Activated T-cell treated with anti-CD3 and anti-CD28 coated beads for 24 hours (primary cell): ENCODE measurements around the gene PRDM15.

ENCODE experiments used
- DNase-seq: peaks from one replicate; pipeline ENCODE4 v3.0.0-alpha.2; 2020; ENCODE audit warnings: low read depth

Gene PRDM15

DNA sequence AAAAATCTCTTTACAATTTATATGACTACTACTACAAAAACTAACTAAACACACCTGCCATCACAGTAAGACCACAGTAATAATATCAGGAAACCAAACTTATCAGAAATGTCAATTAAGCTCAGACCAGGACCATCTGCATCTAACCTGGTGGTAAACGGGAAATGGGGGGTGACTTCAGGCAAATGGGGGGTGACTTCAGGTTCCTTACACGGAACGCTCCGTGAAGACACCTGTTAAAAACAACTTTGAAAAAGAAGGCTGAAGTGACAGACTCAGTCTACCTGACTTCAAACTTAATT, 15.8 kb downstream of the PRDM15 start:
- no peak for DNase-seq

DNA sequence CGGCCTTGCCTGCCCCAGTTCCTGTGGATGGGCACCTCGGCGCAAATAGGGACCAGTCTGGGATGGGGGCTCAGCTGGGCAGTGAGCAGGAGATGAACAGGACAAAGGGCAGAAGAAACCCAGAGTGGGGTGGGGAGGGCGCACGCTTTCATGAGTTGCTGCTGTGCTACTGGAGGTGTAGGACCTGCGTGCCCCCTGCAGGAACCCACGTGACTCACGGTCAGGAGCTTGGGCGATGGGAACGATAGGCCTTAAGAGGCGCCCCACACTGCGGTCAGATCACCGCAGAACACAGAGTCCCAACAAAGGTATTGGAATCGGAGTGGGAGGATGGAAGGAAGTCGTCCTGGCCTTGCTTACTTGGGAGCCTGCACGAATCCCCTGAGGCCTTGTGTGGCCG, 17.2 kb downstream of the PRDM15 start:
- no peak for DNase-seq

DNA sequence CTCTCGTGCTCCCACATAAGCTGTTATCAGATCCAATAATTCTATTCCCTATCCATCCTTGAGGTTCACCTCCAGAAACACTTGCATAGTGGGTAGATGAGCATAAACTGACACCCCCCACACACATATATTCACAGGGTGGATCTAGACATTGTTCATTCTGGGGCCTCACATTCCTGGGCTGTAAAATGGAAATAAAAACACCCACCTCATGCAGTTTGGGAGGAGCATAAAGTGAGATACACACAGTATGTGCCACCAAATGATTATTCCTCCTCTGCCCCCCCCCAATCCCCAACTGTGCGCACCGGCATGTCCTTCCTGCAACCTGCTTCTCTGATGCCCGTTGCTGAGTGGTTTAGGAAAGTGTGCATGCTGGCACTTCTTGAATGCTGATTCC, 17.9 kb downstream of the PRDM15 start:
- no peak for DNase-seq

DNA sequence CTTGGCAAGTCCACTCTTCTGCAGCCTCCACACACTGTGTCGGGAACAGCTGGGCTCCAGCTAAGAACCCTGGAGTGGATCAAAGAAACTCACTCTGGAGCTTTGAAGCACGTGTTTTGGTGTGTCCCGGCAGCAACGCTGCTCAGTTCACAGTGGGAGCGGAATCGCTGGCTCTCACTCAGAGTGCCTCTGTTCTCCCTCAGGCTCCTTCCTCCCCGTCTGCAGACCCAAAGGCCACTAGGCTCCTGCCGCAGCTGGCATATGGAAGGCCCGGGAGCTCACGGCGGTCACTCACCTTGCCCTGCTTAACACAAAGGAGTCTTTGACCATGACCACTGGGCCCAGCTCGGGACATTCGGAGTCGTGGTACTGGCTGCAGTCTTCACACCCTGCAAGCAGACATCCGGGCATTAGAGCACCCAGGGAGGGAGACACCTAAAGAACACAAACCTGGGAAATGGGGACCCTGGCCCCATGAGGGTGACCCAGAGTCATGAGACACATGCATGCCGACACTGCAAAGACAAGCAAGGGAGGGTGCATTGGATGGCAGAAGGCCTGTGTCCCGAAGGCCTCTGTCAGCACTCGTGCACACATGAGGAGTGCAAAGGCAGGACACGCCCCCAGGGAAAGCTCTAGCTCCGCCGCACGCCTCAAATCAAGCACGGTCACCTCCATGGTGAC, 19.7 kb downstream of the PRDM15 start:
- DNase-seq: no peak

DNA sequence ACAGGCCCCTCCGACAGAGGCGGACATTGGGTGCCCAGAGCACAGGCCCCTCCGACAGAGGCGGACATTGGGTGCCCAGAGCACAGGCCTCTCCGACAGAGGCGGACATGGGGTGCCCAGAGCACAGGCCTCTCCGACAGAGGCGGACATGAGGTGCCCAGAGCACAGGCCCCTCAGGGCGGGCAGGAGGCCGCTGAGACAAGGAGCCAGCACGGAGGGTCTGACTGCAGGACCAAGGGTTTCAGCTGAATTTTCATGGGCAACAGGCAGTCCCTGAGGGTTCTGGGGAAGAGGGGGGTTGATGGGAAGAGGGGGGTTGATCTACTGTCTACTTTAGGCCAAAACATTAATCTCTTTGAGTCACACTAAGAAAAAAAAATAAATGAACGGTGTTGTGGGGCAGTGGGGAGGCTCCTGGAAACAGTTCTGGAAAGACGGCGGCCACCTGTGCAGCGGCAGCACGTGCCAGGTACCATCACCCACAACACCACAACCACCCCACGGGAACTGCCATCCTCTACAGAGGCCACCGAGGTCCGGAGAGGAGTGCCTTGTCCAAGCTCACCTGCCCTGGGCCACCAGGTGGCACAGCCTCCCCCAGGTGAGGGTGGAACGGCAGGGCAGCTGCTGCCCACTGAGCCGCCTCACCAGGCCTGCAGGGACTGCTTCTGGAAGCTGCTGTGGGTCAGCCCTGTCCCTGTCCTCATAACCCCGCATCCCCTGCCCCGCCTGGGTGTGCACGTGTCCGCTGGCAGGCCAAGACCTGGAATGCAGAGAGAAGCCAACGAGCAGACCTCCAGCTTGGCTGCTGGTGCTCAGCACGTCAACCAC, 20.5 kb downstream of the PRDM15 start:
- DNase-seq: no peak

DNA sequence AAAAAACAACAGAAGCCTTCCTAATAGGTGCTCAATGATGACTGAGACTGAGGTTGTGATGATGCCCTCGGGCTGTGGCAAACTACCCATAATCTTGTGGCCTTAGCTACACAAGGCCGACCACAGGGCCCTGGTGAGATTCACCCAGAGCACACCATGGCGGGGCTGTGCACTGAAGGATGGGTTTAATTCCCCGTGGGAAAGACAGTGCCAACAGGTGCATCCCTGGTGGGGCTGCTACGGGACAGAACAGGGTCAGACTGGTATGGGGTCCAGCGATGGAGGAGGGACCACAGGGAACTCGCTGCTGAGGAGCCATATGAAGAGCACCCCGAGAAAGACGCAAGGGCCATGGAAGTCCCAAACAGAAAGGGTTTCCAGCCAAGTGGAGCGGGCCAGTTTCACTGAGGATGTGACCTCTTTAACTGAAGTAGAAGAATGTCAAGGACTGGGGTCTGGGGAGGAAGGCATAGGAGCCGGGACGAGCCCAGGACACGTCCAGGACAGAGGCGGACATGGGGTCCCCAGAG, 21.3 kb downstream of the PRDM15 start:
- no peak for DNase-seq

DNA sequence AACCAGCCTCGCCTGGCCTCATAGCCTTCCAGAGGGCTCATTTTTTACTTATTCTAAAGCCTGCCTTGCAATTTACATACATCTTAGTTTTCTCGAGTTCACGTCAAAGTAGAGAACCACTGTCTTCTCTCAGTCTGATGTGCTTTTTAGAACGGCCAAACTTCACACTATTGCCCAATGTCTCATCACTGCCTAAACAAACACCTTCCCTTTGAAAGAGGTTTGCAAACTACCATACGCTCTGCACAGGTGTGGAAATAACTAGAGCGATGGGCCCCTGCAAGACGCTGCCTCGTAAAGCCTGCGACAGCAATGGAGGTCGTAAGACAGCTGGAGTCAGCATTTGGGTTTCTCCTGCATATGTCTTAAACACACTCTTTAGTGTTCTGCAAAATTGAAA, 22.6 kb downstream of the PRDM15 start:
- no peak for DNase-seq

DNA sequence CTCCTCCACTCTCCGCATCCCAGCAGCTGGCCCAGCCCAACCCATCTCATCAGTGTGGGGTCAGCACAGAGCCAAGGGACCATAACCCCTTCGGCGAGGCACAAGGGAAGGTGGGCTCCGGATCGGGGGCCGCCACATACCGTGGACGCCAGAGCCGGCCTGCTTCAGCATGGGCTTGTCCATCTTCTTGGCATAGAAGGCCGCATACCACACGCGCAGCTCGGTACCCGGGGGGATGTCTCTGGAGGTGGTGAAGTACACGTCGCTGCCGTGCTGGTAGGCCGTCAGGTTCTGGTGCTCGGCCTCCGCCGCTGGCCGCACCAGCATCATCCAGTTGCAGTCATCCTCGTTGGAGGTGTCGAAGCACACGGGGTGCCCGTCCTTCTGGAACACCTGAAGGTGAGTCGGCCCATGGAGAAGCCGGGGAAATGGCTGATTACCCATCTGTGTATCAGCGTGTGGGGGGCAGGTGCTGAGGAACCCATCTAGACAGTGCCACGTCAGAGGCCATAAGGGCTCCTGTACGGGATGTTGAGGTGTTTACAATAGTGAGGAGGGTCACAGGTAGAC, 24.6 kb downstream of the PRDM15 start:
- DNase-seq: no peak

DNA sequence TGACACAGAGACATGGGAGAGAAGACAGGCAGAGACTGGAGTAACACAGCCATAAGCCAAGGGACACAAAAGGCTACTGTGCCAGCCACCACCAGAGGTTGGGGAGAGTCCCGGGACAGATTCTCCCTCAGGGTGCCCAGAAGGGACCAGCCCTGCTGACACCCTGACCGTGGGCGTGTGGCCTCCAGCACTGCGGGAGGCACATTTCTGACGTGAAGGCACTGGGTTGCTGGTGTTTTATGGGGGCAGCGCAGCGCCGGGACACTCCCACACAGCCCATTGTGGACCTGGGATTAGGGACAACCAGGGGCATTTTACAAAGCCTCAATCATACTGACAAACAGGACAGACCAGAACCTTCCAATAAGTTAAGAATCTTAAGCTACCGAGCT, 26.2 kb downstream of the PRDM15 start:
- no peak for DNase-seq

DNA sequence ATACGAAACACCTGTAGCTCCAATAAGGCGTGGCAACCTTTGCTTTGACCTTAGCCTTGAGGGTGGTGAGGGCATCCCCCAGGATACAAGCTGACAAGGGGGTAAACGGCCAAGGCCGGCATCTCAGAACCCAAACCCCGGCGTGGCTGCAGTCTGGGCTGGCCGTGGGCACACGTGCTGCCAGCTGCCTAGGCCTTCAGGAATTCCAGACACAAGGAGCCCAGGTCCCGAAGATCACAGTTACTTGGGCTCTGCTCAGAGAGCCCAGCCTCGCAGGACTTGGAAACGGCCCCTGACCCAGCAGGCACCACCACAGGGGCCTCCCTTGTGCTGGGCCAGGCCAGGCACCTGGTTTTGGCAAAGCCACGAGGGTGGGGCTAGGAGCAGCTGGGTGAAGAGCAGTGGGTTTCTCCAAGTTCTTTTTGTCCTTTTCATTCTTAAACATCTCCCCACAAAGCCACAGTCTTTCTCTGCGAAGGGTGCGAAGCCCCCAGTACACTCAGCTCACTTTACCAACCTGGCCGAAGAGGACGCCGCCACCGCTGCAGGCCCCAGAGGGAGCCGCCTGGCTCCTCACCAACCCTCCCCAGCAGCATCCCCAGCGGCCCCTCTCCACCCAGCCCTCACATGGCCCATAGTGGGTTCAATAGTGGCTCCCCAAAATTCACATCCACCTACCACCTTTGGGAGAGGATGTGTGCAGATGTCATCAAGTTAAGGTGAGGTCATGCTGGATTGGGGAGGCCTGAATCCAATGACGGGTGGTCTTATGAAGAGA, 26.8 kb downstream of the PRDM15 start:
- no peak for DNase-seq

DNA sequence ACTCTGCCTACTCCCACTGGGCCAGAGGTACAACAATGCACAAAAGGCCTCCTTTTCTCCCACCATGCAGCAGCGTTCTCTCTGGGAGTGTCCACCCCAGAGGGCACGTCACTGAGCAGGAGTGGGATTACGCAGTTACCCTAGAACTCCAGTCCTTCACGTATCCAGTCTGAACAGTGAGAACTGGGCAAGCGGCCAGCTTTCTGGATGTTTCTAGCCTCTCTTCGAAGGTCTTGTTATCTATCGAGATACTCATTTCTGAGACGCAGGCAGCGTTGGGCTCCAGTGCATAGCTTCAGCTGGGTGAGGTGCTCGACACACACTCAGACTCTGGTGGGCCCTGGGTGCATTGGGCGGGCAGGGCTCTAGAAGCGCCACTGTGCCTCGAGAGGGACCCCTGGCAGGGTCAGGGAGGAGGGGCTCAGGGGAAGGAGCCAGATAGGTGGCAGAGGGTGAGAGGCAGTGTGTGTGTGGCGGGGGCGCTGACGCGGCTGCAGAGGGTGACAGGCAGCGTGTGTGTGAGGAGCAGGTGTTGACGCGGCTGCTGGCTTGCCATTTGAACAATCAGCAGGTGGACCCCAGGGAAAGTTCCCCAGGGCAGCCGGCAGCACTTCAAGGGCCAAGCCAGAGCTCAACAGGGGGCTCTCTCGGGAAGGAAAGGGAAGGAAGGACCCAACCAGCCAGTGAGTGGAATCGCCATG, 27.9 kb downstream of the PRDM15 start:
- DNase-seq: no peak

DNA sequence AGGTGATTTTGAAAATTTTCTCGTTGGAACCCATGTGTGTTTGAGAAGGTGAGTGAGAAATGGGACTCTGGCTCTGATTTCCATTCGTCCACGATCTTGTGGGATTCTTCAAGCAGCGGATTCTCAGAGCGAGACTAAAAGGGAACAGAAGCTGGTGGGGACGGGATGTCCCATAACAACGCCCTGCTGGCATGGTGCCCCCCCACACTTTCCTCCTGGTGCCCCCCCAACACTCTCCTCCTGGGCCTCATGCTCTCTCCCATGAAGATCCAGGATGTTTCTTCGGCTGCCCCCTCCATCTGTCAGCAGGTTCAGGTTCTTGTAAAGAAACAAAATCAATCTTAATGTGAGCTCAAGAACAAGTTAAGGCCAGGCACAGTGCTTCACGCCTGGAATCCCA, 29.1 kb downstream of the PRDM15 start:
- no peak for DNase-seq

DNA sequence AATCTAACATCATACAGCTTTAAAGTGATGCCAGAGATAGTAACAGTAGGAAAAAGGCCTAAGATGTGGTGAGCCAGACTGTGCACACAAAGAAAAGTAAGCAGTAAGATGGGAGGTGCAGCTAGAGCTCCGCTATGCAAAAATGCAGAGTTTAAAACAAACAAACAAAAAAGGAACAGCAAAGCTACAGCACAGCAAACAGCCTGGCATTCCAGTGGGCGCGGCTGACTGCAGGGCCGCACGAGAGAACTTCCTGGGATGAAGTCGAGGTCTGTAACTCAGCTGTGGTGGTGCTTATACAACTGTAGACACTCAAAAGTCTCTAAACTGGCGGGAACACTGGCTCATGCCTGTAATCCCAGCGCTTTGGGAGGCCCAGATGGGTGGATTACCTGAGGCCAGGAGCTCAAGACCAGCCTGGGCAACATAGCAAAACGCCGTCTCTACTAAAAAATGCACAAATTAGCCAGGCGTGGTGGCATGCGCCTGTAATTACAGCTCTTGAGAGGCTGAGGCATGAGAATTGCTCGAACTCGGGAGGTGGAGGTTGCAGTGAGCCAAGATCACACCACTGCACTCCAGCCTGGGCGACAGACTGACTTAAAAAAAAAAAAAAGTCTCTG, 30.1 kb downstream of the PRDM15 start:
- no peak for DNase-seq

DNA sequence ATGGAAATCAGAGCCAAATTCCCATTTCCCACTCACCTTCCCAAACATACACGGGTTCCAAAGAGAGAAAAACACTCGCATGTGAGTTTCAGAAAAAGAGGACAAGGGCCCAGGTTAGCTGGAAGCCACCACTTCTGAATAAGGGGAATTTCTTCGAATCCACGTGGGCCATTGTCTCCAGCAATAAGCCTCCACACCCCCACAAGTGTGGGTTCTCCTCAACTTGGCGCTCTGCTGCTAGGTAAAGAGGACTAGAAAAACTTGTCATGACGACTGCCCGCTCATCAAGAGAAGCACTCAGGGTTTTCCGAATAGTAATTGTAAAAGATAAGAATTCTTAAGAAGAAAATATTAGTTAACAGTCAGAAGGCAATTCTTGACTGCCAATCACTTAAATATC, 30.6 kb downstream of the PRDM15 start:
- no peak for DNase-seq

DNA sequence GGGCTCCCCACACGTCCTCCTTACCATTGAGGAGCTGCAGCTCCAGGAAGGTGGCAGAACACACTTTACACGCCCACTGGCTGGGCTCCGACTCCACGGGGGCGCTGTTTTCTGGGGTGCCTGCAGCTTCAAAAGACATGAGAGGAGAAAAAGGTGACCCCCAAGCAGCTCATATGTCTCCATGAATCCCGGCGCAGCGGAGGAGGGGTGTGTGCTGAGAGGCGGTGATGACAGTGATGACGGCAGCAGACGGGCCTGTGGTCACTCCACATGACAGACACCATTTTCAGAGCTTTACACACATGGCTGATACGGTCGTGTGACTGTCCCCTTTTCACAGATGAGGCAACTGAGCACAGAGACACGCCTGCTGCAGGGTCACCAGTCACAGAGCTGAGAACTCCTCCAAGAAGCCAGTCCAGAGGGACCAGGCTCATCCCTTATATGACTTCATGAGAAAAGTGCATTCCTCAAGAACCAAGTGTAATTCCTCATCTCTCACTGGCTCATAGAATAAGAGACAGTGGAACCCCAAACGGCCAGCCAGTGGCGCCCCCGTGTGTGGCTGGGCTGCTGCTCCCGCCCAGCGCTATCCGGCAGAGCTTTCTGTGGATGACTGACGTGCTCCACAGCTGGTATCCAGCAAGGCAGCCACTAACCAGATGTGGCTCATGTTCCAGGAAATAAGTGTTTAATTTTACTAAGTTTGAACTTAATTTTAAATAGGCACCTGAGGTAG, 31.9 kb downstream of the PRDM15 start:
- DNase-seq: no peak

DNA sequence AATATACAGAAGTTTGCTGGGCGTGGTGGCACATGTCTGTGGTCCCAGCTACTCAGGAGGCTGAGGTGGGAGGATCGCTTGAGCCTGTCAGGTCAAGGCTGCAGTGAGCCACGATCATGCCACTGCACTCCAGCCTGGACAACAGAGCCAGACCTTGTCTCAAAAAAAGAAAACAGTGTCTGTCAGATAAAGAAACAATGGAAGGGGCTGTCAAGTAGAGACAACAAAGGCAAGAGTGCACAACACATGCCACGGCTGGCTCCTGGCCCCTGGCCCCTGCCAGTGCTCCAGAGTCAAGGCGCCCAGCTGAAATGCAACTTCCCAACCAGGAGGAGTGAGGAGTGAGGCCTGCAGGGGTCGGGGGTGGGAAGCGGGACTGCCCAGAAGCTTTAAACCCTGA, 32.6 kb downstream of the PRDM15 start:
- DNase-seq: no peak

DNA sequence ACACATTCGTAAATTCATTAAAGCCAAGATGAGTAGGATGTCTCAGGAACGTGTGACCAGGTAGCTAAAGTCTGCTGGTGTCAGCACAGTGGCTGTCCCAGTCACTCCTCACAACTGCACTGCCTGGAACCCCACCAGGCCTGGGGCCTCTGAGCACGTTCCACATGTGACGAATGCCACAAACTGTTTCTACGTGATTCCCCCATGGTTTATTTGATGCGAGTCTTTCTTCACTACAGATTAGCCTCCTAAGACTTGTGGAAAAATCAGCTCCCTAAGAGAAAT, 33.2 kb downstream of the PRDM15 start:
- DNase-seq: no peak

DNA sequence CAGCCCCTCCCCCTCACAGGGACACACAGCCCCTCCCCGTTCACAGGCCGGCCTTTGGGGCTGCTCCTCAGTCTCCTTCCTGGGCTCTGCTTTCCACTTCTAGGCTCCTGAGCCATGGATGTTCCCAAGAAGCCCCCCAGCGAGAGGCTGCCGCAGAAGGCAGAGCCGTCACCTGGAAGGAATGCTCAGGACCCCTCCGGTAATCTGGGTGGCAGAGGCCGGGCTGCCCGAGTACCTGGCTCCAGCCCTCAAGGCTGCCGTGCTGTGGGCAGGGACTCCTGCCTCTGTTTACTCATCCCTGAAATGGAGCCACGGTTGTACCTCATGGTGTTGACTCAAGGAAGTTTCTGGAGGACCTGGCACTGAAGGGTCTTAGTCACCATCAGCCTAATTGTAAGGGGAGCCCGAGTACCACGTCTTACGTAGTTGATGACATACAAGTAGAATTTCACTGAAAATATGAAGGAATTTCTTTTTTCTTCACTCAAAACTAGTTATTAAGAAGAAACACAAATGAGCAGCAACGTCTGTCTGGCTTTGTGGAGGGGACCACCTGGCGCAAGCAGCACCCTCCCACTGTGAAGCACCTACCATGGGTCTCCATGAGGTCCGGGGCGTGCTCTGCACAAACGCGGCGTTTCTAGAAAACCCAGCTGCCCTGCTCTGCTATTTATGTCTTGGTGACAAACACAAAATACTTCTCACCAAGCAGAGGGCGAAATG, 33.7 kb downstream of the PRDM15 start:
- no peak for DNase-seq

DNA sequence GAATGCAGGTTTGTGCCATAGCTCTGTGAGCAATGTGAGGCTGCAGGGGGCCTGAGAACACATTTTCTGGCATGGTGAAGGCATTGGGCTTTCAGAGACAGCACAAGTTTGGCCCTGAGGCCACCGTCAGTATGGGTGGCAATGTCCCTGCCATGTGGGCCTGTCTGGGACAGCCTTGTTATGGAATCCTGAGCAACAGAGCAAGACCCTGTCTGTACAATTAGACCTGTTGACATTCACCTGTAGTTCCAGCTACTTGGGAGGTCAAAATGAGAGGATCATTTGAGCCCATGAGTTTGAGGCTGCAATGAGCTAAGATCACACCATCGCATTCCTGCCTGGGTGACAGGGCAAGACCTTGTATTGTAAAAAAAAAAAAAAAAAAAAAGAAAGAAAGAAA, 35.6 kb downstream of the PRDM15 start:
- no peak for DNase-seq

DNA sequence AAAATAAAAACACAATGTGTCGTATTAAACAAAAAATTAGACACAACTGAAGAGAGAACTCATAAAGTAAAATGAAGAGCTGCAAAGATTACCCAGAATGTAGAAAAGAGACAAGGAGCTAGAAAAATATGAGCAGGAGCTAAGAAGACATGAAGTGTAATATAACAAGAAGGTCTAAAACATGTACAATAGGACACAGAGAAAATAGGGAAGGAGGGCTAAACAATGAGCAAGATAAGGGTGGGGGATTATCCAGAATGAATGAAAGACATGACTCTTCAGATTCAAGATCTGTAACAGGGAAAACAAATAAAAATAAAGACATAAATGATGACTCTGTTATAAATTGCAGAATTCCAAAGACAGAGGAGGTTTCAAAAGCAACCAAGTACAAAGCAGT, 38.3 kb downstream of the PRDM15 start:
- DNase-seq: no peak
